ENCODE results near the gene STOML2. TPM values are rescaled to one million over a fixed set of nuclear protein-coding genes. Genes with fewer than 3 reads are reported as not detected.
"Not testable (repeated sequence)": the region's sequence is repeated elsewhere in the genome, so short reads cannot be mapped to it uniquely, and the experiment has no call there.

Gene STOML2, protein sequence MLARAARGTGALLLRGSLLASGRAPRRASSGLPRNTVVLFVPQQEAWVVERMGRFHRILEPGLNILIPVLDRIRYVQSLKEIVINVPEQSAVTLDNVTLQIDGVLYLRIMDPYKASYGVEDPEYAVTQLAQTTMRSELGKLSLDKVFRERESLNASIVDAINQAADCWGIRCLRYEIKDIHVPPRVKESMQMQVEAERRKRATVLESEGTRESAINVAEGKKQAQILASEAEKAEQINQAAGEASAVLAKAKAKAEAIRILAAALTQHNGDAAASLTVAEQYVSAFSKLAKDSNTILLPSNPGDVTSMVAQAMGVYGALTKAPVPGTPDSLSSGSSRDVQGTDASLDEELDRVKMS
- total RNA-seq, result 126 TPM

- ATAC-seq, result peak; percentile 90
Observed at GRCh38 chr9:35102769-35103659, at the start of gene STOML2. STOML2 (minus strand) TSS chr9:35103131; CDS start chr9:35103094, 37 bp downstream.

- ATAC-seq, result not testable (repeated sequence)
Observed at GRCh38 chr9:35147941-35148563, 45.1 kb upstream of the STOML2 start.

DNA sequence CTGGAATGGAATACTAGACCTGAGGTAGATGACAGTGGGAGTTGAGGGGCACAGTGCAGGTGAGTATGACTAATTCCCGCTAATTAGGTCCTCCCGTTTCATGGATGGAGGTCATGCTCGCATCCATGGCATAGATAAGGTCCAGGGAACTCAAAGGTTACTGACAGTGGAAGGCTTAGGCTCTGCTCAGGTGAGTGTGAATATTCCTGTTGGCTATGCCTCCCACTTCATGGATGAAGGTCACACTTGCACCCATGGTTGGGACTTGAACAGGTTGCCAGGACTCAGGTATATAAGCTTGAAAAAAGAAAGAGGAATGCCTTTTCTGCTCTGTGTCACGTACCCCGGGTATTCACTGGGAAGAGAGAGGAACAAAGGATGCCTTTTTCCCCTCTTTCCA is 39.1 kb upstream of the STOML2 start:
- no peak for ATAC-seq

DNA sequence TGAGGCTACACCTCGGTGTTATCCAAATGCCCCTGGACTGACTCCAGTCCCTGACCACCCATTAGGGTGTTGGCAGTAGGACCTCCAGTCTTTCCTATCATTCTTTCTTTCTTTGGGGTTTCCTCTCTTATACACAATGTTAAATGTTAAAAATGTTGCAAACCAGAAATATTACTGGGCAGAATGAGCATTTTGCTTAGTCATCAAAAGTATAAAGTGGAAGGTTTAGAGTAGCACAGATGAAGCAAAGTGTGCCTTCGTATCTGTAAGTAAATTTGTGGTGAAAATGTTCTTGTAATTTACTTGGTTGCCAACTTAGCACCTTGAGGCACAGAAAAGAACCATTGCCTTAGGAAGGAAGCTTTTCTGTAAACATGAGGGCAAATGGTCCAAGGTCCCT is 37.2 kb upstream of the STOML2 start:
- ATAC-seq, result no peak

DNA sequence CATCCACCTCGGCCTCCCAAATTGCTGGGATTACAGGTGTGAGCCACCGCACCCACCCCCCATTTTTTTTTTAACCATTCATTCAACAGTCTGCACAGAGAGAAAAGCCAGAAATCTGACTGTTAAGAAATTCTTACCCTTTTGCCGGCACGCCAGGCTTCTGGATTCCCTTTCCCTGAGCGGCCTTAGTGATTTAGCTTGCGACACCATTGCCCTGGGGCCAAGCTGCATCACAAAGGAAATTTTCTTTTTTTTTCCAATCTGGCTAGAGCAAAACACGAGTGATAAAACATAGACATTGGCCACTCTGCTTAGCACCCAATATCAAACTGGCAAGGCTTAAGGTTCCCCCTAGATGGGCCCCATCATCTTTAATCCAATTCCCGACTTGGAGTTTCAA is 33.9 kb upstream of the STOML2 start:
- ATAC-seq, result no peak

- no peak for ATAC-seq
Observed at GRCh38 chr9:35135988-35136387, 33.1 kb upstream of the STOML2 start.

- no peak for ATAC-seq
Observed at GRCh38 chr9:35134920-35135319, 32.0 kb upstream of the STOML2 start.

DNA sequence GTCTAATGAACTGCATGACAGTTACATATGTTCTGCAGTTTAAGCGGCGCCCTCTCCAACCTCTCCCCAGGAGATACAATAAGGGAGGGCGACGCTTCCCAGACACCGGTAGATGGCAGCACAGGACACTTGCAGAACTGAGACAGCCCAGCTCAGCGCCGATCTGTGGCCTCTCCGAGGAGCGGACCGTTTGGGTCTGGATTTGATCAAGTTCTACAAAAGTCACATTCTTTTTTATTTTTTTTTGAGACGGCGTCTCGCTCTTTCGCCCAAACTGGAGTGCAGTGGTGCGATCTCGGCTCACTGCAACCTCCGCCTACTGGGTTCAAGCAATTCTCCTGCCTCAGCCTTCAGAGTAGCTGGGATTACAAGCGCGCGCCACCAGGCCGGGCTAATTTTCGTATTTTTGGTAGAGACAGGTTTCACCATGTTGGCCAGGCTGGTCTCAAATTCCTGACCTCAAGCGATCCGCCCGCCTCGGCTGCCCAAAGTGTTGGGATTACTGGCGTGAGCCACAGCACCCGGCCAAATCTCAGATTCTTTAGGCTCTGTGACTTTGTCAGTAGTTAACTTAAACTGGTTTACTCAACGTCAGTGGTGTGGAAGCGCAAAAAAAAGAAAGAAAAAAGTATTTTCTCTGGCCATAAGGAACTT is 14.1 kb upstream of the STOML2 start:
- peak; percentile 66 for ATAC-seq

DNA sequence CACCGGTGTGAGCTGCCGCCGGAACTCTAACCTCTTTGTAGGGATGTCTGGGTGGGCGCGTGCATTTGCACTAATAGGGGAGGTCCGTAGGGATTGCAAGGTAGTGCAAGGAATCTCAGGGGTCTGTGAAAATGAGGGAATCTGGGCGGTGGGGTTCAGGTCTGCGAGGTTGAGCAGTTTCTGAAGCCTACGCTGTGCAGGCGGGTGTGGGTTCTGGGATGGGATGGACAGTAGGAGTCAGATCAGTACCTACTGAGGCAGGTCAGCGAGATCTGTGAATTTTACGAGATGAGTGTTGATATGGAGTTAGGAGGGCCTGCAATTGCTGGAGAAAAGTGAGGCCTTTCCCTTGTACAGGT is 13.6 kb upstream of the STOML2 start:
- ATAC-seq, result no peak

GRCh38 chr9:35115680-35116538 is 13.0 kb upstream of the STOML2 start, which contains the start of gene ATOSB:
ATOSB (minus strand) TSS chr9:35115862; CDS start chr9:35108274, 7,588 bp downstream.
- ATAC-seq, result peak; percentile 71

GRCh38 chr9:35114840-35115628 is 12.1 kb upstream of the STOML2 start:
- ATAC-seq, result no peak

- peak; percentile 53 for ATAC-seq
Observed at GRCh38 chr9:35114113-35114839, 11.3 kb upstream of the STOML2 start.

DNA sequence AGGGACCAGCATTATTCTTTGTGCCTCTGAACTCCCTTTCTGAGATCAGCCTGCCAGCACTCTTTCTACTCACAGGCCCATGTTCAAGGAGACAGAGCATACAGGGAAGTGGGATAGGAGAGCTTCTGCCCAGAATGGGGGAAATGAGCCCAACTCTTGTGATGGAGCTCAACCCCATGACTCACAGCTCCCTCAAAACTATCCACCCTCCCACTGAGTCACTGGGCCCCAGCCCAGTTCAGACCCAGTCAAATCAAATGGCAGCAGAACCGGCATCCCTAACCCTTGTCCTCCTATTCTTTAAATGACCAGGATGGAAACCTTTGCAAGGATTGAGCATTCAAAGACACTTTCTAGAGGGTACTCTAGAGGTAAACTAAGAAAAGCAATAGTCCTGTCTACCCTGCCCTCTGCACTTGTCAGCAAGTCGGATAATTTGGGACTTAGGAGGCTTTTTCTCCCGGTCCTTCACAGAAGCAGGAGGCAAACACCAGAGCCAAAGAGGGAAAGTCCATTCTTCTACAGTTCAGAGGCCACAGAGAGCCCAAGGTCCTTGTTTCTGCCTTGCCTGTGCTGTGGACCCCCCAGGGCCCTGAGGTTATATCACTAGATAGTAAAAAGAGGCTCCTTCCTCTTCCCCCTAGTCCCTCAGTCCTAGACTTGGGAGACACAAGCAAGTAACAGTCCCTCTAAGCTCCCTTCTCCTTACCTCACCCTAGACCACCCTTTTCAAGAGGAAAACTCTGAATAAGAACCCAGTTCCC is 9.5 kb upstream of the STOML2 start:
- ATAC-seq, result peak; percentile 4

- peak; percentile 85 for ATAC-seq
Observed at GRCh38 chr9:35111001-35111933, 8.3 kb upstream of the STOML2 start.

DNA sequence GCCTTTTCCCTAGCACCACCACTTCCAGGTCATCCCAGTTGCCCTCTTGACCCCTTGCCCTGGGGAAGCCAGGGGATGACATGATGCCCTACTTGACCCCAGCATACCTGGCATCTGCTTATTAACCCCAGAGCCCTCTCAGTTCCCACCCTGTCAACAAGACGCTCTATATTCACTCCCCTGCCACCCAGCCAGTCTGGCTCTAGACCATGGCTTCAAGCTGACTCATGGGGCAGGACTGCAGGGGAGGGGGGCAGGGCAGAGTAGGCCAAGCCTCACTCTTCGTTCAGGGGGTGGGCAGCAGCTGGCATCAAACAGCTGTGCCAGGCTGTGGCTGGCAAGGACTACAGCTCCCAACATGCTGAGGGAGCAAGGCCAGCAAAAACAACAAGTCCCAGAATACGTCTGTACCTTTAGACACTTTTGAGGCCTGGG is 7.4 kb upstream of the STOML2 start:
- no peak for ATAC-seq

DNA sequence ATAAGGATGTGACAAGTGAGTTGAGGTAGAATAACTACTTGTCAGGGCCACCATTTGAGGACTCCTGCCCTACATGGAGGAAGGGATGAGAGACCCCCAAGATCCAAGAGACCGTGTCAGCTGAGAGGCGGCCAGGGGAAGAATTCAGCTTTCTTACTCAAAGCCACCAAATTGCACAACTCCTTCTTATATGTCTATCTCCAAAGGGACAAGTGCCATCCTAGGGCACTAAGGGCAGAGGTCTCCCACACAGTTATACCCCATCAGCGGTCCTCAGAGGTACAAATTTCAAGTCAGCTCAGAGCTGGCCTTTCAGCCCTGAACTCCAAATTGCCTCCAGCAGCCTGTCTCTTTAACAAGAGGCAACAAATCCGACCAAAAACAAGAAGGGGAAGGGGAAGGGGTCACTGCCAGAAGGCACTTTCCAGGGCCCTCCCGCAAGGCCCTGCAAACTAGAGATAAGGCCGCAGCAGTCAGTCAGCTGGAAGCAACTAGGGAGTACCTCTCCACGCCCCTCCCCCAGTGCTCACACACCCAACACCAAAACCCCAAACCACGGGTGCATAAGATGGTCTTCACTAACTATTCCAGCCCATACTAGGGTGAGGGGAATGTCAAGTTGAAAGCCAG is 6.1 kb upstream of the STOML2 start:
- no peak for ATAC-seq

- ATAC-seq, result no peak
Observed at GRCh38 chr9:35108461-35108860, 5.5 kb upstream of the STOML2 start.
